HS-5 (cell line): ENCODE results near the gene SIPA1L3.
"Not testable (repeated sequence)": the region's sequence is repeated elsewhere in the genome, so short reads cannot be mapped to it uniquely, and the experiment has no call there.

Experiments
- DNase-seq: peaks from one replicate; pipeline ENCODE4 v3.0.0-alpha.2; 2012; ENCODE audit warnings: low read depth

The SIPA1L3 gene, protein sequence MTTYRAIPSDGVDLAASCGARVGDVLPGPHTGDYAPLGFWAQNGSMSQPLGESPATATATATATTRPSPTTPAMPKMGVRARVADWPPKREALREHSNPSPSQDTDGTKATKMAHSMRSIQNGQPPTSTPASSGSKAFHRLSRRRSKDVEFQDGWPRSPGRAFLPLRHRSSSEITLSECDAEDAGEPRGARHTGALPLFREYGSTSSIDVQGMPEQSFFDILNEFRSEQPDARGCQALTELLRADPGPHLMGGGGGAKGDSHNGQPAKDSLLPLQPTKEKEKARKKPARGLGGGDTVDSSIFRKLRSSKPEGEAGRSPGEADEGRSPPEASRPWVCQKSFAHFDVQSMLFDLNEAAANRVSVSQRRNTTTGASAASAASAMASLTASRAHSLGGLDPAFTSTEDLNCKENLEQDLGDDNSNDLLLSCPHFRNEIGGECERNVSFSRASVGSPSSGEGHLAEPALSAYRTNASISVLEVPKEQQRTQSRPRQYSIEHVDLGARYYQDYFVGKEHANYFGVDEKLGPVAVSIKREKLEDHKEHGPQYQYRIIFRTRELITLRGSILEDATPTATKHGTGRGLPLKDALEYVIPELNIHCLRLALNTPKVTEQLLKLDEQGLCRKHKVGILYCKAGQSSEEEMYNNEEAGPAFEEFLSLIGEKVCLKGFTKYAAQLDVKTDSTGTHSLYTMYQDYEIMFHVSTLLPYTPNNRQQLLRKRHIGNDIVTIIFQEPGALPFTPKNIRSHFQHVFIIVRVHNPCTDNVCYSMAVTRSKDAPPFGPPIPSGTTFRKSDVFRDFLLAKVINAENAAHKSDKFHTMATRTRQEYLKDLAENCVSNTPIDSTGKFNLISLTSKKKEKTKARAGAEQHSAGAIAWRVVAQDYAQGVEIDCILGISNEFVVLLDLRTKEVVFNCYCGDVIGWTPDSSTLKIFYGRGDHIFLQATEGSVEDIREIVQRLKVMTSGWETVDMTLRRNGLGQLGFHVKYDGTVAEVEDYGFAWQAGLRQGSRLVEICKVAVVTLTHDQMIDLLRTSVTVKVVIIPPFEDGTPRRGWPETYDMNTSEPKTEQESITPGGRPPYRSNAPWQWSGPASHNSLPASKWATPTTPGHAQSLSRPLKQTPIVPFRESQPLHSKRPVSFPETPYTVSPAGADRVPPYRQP (N-terminal part only)

DNA sequence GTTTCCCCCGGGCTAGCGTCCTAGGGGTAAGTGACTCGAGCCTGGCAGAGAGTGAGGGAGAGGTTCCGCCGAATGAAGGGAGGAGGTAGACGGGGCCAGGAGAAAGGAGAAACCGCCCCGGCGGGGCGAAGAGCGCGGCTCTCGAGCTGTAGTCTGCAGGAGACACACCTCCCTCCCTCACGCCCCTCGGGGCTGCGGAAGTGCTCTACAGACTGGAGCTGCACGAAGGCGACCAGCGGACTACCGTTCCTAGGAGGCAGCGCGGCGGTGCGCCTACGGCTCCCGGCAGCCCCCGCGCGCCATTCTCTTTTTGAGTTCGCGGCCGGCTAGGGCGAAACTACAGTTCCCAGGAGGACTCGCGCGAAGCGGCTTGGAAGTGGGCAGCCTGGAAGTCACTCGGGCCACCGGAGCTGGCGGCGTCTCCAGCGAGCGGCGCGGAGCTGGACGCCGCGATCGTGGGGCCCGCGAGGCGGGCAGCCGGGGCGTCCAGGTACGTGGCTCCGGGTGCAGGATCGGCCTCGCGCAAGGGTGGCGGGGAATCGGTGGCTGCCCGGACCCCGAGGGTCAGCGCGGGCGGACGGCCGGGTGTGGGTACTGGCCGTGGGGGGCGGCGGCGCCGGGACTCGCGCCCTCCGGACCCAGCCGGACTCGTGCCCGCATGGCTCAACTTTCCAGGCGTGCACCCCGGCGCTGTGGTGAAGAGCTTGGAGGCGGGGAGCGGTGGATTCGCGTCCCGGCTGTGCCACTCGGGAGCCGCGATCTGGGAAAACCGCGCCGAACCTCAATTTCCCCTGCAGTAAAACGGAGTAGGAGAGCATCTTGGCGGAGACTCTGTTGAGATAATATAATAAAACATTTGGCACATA is at the start of gene SIPA1L3:
Gene SIPA1L3, plus strand, starts transcription at position 340 of the 866 bp plus-strand sequence. CDS start 174,358 bp downstream, outside the sequence.
- DNase-seq, result peak; percentile 79

GRCh38 chr19:37864501-37864900 is 42.5 kb upstream of the SIPA1L3 start:
- no peak for DNase-seq

GRCh38 chr19:37865930-37866329 is 41.1 kb upstream of the SIPA1L3 start:
- DNase-seq, result not testable (repeated sequence)

- peak; percentile 57 for DNase-seq
Observed at GRCh38 chr19:37867831-37868230, 39.2 kb upstream of the SIPA1L3 start.

- DNase-seq, result no peak
Observed at GRCh38 chr19:37869766-37870340, 37.2 kb upstream of the SIPA1L3 start.

DNA sequence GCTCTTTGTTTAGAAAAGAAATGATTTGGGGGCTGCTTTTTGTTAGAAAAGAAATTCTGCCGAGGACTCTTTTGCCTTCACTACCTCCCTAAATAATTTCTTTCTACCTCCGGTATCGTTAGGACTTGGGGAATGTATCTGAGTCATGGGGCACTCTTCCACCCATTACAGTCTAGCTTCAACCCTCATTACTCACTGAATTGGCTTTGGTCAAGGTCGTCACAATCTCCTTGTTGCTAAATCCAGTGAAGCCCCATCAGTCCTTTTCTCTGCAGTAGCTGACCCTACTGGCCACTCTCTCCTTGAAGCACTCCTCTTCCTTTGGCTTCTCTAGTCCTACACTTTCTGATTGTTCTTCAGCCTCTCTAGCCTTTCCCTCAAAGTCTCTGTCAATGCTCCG is 34.6 kb upstream of the SIPA1L3 start:
- DNase-seq, result no peak

- DNase-seq, result no peak
Observed at GRCh38 chr19:37874784-37875183, 32.2 kb upstream of the SIPA1L3 start.

DNA sequence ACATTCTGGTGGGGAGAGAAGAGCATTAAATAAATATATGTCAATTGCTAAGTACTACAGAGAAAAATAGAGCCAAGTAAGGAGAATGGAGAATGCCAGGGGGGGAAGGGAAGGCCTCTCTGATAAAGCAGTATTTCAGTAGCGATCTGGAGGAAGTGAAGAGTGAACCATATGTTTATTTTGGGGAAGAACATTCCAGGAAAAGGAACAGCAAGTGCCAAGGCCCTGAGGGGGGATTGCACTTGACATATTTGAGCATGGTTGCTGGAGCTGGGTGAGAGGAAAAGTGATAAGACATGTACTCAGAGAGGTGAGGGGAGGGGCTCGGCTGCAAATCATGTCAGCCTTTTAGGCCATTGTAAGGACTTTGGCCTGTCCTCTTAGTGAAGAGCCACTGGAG is 31.0 kb upstream of the SIPA1L3 start:
- no peak for DNase-seq

DNA sequence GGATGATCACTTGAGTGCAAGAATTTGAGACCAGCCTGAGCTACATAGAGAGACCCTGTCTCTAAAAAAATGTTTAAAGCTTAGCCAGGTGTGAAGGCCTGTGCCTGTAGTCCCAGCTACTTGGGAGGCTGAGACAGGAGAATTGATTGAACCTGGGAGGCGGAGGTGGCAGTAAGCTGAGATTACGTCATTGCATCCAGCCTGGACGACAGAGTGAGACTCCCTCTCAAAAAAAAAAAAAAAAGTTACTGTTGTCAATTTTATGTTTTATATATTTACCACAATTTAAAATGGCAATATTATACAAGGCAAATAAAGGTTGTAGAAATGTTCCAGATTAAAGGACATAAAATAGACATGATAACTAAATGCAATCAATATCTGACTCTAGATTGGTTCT is 29.9 kb upstream of the SIPA1L3 start:
- DNase-seq, result no peak

GRCh38 chr19:37885392-37885791 is 21.6 kb upstream of the SIPA1L3 start:
- no peak for DNase-seq

GRCh38 chr19:37886571-37886970 is 20.4 kb upstream of the SIPA1L3 start:
- DNase-seq, result no peak

DNA sequence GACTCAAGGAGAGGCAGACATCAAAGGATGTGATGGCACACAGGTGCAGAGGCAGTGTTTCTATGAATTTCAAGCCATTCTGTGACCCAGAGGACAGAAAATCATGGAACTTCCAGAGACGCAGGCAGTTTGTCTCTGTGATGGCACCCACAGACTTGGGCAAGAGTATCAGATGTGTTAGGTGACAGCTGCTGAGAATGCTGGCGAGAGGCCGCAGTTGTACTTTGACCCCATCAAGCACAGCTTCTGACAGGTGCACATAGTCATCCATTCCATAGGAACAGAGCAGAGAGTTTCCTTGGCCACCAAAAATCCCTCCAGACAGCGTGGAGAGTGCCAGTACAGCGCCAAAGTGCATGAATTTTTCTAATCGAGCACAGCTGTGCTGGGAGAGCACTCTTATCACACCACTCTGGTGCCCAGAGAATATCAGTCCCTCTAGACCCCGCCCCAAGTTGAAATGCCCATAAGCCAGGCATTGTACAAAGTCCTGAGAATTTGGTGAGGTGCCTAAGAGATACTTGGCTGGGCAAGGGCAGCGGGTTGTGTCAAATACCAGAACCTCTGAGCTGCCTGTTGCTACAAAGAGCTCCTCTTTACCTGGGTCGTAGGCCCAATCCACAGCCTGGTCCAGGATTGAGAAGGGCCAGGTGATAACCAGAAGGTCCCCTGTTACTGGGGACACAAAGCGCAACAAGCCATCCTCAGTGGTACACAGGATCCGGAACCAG is 13.0 kb upstream of the SIPA1L3 start:
- DNase-seq, result no peak

DNA sequence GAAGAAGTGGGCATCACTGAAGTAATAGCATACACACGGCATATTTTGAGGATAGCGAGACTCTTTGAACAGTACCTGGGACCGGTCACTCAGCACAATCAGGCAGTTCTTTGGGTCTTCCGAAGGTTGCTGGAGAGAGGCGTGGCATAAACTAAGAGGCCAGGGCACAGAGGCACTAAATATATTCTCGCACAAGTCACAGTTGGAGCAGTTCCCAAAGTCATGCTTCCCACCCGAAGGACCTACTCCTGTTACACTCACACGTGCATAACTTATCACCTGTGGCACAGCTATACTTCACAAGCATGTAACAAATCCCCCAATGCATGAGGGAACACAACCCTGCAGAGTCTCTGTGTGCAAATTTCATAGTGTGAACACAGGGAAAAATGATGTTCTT is 10.8 kb upstream of the SIPA1L3 start:
- no peak for DNase-seq

DNA sequence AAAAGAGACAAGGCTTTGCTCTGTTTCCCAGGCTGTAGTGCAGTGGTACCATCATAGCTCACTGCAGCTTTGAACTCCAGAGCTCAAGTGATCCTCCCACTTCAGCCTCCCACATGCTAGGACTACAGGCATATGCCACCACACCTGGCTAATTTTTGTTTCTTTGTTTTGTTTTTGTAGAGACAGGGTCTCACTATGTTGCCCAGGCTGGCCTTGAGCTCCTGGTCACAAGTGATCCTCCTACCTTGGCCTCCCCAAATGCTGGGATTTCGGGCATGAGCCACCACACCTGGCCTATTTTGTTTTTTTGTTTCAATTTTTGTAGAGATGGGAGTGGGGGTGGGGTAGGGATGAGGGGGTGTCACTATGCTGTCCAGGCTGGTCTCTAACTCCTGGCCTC is 7.6 kb upstream of the SIPA1L3 start:
- no peak for DNase-seq

DNA sequence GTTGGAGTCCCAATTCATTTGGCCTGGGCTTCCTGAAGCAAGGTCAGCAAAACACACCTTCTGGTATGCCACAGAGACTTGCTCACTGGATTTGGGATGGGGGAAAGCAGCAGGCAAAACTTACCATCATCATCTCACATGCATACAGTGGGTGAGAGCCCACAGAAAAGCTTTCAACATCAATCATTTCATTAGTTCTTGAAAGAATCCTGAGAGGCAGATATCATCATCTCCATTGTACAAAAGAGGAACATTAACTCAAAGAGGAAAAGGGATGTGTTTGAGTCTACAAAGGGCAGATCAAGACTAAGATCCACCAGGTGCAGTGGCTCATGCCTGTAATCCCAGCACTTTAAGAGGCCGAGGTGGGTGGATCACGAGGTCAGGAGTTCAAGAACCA is 7.0 kb upstream of the SIPA1L3 start:
- no peak for DNase-seq

DNA sequence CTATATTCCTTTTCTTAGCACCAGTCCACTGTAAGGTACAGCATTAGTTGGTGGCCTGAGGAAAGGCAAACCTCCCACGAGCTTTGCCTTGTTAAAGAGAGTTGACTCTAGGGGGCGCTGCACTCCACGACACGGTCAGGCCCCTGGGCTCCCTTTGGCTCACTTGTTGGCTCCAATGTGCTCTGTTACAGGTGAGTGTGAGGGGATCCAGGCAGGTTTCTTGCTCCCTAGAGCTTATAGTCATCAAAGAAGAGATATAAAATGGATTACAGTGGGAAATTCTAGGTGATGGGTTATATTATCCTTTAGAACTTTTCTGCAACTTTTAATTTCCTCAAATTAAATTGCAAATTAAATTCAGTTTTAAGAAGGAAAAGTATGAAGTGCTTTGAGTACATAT is 4.3 kb upstream of the SIPA1L3 start:
- peak; percentile 24 for DNase-seq

DNA sequence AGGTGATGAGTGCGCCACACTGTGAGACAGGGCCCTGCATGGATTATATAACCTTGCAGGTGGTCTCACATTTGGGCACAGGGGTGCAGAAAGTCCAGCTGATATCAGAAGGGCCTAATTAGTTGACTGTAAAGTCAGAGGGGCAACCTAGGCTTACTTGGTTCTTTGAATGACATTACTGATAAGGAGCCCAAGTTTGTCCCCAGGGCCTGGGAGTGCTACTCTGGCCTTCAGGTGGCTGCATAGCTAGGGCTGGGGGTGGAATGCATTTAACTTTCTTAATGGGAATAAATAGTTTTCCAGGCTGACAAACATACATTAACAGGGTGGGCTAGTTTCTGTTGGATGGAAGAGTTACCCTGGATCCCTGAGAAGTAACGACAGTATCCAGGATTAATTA is 3.9 kb upstream of the SIPA1L3 start:
- no peak for DNase-seq

- no peak for DNase-seq
Observed at GRCh38 chr19:37905946-37906868, 801 bp upstream of the SIPA1L3 start, which contains the start of gene WDR87. TSS of gene WDR87 (minus strand) at chr19:37906594. CDS start at chr19:37898239, 8,355 bp downstream.
